GM20431 (cell line): ENCODE data around the gene SLC6A18.
"Not testable (repeated sequence)": the region's sequence is repeated elsewhere in the genome, so short reads cannot be mapped to it uniquely, and the experiment has no call there.

Source experiments
- in situ Hi-C: fragments of 300-500 bp; cut with MseI, MboI; formaldehyde crosslinking; loops from one replicate; pipeline ENCODE4 v1.15.0; 2020; ENCODE audit warnings: low sequenced_read_pairs; ENCODE audit not compliant: unreplicated experiment

Gene SLC6A18

GRCh38 chr5:1282131-1282992, 57.2 kb downstream of the SLC6A18 start:
- in situ Hi-C loops = no loop called here

DNA sequence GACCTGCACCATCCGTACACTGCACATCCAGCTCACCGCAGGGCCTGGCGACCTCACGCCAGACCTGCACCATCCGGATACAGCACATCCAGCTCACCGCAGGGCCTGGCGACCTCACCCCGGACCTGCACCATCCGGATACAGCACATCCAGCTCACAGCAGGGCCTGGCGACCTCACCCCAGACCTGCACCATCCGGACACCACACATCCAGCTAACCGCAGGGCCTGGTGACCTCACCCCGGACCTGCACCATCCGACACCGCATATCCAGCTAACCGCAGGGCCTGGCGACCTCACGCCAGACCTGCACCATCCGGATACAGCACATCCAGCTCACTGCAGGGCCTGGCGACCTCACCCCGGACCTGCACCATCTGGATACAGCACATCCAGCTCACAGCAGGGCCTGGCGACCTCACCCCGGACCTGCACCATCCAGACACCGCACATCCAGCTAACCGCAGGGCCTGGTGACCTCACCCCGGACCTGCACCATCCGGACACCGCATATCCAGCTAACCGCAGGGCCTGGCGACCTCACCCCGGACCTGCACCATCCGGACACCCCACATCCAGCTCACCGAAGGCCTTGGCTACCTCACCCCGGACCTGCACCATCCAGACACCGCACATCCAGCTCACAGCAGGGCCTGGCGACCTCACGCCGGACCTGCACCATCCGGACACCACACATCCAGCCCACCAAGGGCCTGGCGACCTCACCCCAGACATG, 58.0 kb downstream of the SLC6A18 start:
- in situ Hi-C loops = not testable (repeated sequence)

DNA sequence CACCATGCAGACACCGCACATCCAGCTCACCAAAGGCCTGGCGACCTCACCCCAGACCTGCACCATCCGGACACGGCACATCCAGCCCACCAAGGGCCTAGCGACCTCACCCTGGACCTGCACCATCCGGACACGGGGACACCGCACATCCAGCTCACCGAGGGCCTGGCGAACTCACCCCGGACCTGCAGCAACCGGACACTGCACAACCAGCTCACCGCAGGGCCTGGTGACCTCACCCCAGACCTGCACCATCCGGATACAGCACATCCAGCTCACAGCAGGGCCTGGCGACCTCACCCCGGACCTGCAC, 58.5 kb downstream of the SLC6A18 start:
- in situ Hi-C loops = not testable (repeated sequence)

DNA sequence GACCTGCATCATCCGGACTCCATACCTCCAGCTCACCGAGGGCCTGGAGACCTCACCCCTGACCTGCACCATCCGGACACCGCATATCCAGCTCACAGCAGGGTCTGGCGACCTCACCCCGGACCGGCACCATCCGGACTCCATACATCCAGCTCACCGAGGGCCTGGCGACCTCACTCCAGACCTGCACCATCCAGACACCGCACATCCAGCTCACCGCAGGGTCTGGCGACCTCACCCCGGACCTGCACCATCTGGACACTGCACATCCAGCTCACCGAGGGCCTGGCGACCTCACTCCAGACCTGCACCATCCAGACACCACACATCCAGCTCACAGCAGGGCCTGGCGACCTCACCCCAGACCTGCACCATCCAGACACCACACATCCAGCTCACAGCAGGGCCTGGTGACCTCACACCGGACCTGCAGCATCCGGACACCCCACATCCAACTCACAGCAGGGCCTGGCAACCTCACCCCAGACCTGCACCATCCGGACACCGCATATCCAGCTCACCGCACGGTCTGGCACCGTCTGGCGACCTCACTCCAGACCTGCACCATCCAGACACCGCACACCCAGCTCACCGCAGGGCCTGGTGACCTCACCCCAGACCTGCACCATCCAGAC, 59.3 kb downstream of the SLC6A18 start:
- in situ Hi-C loops = not testable (repeated sequence)

DNA sequence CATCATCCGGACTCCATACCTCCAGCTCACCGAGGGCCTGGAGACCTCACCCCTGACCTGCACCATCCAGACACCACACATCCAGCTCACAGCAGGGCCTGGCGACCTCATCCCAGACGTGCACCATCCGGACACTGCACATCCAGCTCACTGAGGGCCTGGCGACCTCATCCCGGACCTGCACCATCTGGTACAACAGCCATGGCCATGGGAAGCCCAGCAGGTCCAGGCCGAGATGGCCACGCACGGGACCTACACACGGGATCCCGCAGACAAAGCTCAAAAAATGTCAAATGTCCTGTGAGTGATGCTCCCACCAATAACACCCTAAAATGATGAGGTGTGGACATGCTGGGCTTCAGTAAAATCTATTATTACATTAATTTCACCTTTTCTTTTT, 60.0 kb downstream of the SLC6A18 start:
- in situ Hi-C loops = no loop called here

DNA sequence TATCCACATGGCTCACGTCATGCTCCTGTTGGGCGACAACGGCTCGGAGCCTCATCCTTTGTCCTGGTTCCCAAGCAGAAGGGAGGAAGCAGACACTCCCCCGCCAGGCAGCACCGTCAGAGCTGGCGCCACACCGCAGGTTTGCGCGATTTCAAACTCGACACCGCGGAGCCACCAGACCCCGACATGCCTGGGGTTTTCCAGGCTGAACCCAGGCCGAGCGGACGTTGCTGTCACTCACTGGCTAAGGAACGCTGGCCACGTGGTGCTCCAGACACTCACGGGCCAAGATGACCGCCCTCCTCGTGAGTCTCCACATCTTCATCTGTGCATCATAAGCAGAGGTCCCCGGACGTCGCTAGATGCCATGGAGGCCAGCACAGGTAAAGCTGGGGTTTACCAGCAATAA, 60.7 kb downstream of the SLC6A18 start:
- in situ Hi-C loops = no loop called here

- in situ Hi-C loops = no loop called here
These were observed 63.5 kb downstream of the SLC6A18 start for GRCh38 chr5:1288439-1289335.

DNA sequence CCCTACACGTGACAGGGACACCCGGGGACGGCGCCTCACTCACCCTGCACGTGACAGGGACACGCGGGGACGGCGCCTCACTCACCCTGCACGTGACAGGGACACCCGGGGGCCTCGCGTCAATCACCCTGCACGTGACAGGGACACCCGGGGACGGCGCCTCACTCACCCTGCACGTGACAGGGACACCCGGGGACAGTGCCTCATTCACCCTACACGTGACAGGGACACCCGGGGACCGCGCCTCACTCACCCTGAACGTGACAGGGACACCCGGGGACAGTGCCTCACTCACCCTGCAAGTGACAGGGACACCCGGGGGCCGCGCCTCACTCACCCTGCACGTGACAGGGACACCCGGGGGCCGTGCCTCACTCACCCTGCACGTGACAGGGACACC, 64.4 kb downstream of the SLC6A18 start:
- in situ Hi-C loops = not testable (repeated sequence)

GRCh38 chr5:1290956-1291355, 65.8 kb downstream of the SLC6A18 start:
- in situ Hi-C loops = not testable (repeated sequence)

DNA sequence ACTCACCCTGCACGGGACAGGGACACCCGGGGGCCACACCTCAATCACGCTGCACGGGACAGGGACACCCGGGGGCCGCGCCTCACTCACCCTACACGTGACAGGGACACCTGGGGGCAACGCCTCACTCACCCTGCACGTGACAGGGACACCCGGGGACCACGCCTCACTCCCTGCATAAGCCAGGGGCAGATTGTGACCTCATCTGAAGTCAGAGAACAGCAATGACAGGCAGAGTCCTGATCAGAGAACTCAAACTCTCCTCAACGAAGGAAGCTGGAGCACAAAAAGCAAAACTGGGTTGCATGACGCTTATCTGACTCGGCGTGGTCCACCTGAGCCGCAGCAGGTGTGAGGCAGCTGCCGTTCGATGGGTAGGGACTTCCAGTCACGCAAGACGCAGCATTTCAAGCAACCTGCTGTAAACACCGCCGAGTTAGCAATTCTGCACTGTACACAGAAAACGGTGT, 66.5 kb downstream of the SLC6A18 start:
- in situ Hi-C loops = no loop called here

GRCh38 chr5:1292139-1292538, 67.0 kb downstream of the SLC6A18 start:
- in situ Hi-C loops = no loop called here

GRCh38 chr5:1292846-1293415, 67.8 kb downstream of the SLC6A18 start:
- in situ Hi-C loops = no loop called here

DNA sequence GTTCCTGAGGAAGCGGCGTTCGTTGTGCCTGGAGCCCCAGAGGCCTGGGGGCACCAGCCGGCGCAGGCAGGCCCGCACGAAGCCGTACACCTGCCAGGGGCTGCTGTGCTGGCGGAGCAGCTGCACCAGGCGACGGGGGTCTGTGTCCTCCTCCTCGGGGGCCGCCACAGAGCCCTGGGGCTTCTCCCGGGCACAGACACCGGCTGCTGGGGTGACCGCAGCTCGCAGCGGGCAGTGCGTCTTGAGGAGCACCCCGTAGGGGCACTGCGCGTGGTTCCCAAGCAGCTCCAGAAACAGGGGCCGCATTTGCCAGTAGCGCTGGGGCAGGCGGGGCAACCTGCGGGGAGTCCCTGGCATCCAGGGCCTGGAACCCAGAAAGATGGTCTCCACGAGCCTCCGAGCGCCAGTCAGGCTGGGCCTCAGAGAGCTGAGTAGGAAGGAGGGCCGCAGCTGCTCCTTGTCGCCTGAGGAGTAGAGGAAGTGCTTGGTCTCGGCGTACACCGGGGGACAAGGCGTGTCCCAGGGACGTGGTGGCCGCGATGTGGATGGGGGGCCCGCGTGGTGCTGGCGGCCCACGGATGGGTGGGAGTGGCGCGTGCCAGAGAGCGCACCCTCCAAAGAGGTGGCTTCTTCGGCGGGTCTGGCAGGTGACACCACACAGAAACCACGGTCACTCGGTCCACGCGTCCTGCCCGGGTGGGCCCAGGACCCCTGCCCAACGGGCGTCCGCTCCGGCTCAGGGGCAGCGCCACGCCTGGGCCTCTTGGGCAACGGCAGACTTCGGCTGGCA, 68.4 kb downstream of the SLC6A18 start:
- in situ Hi-C loops = no loop called here

- in situ Hi-C loops = no loop called here
These were observed 69.1 kb downstream of the SLC6A18 start for GRCh38 chr5:1294206-1294834.

GRCh38 chr5:1294835-1295649, 69.9 kb downstream of the SLC6A18 start, which contains the start of gene TERT:
Gene TERT (minus strand): TSS chr5:1295068. CDS start chr5:1294989, 79 bp downstream.
- in situ Hi-C loops = no loop called here

DNA sequence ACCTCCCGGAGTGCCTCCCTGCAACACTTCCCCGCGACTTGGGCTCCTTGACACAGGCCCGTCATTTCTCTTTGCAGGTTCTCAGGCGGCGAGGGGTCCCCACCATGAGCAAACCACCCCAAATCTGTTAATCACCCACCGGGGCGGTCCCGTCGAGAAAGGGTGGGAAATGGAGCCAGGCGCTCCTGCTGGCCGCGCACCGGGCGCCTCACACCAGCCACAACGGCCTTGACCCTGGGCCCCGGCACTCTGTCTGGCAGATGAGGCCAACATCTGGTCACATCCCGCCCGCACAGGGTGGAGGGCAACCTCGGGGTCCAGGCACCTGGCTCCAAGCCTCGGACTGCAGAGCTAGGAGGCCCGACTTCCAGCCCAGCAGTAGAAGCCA, 70.5 kb downstream of the SLC6A18 start:
- in situ Hi-C loops = no loop called here
